T-cell (primary cell): ENCODE results near the gene TNFRSF1B. TPM values are rescaled to one million over a fixed set of nuclear protein-coding genes. Genes with fewer than 3 reads are reported as not detected.
"Not testable (repeated sequence)": the region's sequence is repeated elsewhere in the genome, so short reads cannot be mapped to it uniquely, and the experiment has no call there.

ENCODE experiments used
- ATAC-seq, 4 experiments: fragments of 200-7000 bp in 3 of 4; fragments of 150-1000 bp in 1 of 4; cut with Tn5 transposase; replicated peaks in 1 of 4; 1 replicate in 3 of 4; 2 replicates in 1 of 4; pipeline ENCODE4 v1.10.0; 2021; ENCODE audit warnings: moderate library complexity in 3 of 4, mild to moderate bottlenecking in 2 of 4, moderate number of reproducible peaks in 1 of 4
- CTCF ChIA-PET, 2 donors: fragments of 300-600 bp; sonication (Branson Sonifier 250); formaldehyde crosslinking; loops; one replicate each; lab custom pipeline; 2022; ENCODE audit warnings: antibody characterized with exemption in 2 of 2; lab: Charles Lee
- POLR2A ChIA-PET, 2 donors: fragments of 300-600 bp; sonication (Branson Sonifier 250); formaldehyde crosslinking; loops; one replicate each; lab custom pipeline; 2022; ENCODE audit warnings: antibody characterized with exemption in 2 of 2; lab: Charles Lee
- DNase-seq, 35 experiments: peaks; one replicate each; pipeline versions ENCODE4 v3.0.0 to v3.0.0-alpha.2; 2013 to 2023
- H3K27ac ChIP-seq: one replicate; pipeline ENCODE4 v1.5.1; 2013; ENCODE audit warnings: low read length
- H3K27me3 ChIP-seq, 2 experiments: replicated peaks in 1 of 2; 1 replicate in 1 of 2; 2 replicates in 1 of 2; pipeline versions ENCODE4 v1.6.1 to v1.7.0; 2013; ENCODE audit warnings: low read length in 1 of 2, mixed read lengths in 1 of 2; ENCODE audit not compliant: control insufficient read depth in 2 of 2, insufficient read depth in 2 of 2; ENCODE audit errors: extremely low read depth in 1 of 2
- H3K36me3 ChIP-seq, 2 donors: 1 replicate in 1 of 2; 2 replicates in 1 of 2; pipeline versions ENCODE4 v1.6.1 to v1.7.0; 2013; ENCODE audit warnings: low read length in 1 of 2; ENCODE audit not compliant: control insufficient read depth in 2 of 2, insufficient read depth in 1 of 2; ENCODE audit errors: extremely low read depth in 1 of 2
- H3K4me1 ChIP-seq, 2 experiments: 1 replicate in 1 of 2; 2 replicates in 1 of 2; pipeline versions ENCODE4 v1.6.1 to v1.7.0; 2013; ENCODE audit warnings: low read length in 2 of 2, mixed read lengths in 1 of 2; ENCODE audit not compliant: insufficient read depth in 2 of 2, control insufficient read depth in 1 of 2; ENCODE audit errors: extremely low read depth in 1 of 2
- H3K4me3 ChIP-seq, 2 donors: 1 replicate in 1 of 2; 2 replicates in 1 of 2; pipeline versions ENCODE4 v1.5.1 to v1.7.0; 2013; ENCODE audit warnings: mild to moderate bottlenecking in 2 of 2, low read length in 1 of 2, moderate library complexity in 1 of 2; ENCODE audit not compliant: control insufficient read depth in 1 of 2; ENCODE audit errors: extremely low read depth in 1 of 2
- H3K9me3 ChIP-seq: 2 replicates; pipeline ENCODE4 v1.7.0; 2013
- H3K27ac Mint-ChIP-seq, 2 donors: one replicate each; pipeline ENCODE4 v1.8.0; 2020 to 2021; ENCODE audit warnings: mild to moderate bottlenecking in 2 of 2, mixed read lengths in 2 of 2
- H3K27me3 Mint-ChIP-seq, 2 donors: one replicate each; pipeline ENCODE4 v1.8.0; 2021 to 2022; ENCODE audit warnings: mixed read lengths in 2 of 2
- H3K36me3 Mint-ChIP-seq: one replicate; pipeline ENCODE4 v1.8.0; 2021; ENCODE audit warnings: mixed read lengths
- H3K4me1 Mint-ChIP-seq, 3 donors: one replicate each; pipeline ENCODE4 v1.8.0; 2020 to 2022; ENCODE audit warnings: mixed read lengths in 3 of 3, mild to moderate bottlenecking in 1 of 3
- H3K4me3 Mint-ChIP-seq, 3 donors: one replicate each; pipeline ENCODE4 v1.8.0; 2020 to 2022; ENCODE audit warnings: mild to moderate bottlenecking in 3 of 3, mixed read lengths in 3 of 3, moderate library complexity in 3 of 3
- H3K9me3 Mint-ChIP-seq, 3 donors: one replicate each; pipeline ENCODE4 v1.8.0; 2020 to 2022; ENCODE audit warnings: mixed read lengths in 3 of 3
- WGBS: methylation state at CpG from one replicate; pipeline ENCODE4 v1.1.5; 2013; ENCODE audit warnings: missing lambda C conversion rate; ENCODE audit not compliant: insufficient coverage; 5-methylcytosine and 5-hydroxymethylcytosine counted together
- total RNA-seq, 35 experiments: library from RNA in 6 of 35; stranded (reverse) in 6 of 35; fragments of 120-200 nt in 1 of 35; gene quantifications; one replicate each; pipeline versions ENCODE4 v1.2.1 to v1.2.4 and lab custom pipeline; 2013 to 2026

Gene TNFRSF1B
- total RNA-seq, 5 donors from 2014 or later (not counting 1 experiment from before 2014, with no cell fraction given), result 55.0 to 130 (median 99.6) TPM

DNA sequence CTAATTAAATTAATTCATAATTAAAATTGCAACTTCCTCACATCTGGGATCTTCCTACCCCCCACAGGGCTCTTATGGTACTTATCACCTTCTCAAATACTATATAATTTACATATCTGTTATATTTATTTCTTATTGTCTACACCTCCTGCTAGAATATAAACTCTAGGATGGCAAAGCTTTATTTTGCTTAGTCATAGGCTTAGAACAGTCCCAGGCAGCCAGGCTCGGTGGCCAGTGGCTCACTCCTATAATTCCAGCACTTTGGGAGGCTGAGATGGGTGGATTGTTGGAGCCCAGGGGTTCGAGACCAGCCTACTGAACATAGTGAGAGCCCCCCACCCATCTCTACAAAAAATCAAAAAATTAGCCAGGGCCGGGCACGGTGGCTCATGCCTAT, 53.0 kb downstream of the TNFRSF1B start:
- Histone ChIP-seq H3K27me3 (peaks cover 0 to 9% of the 10 kb centered on the region in 2 experiments), H3K4me1 (no peaks in the 10 kb centered on the region), H3K36me3 (no peaks in the 10 kb centered on the region), H3K4me3 (no peak overlapping the region), H3K27ac (no peak overlapping the region), H3K9me3 (no peaks in the 10 kb centered on the region)
- ATAC-seq, result no peak
- ChIA-PET CTCF (no interaction called here), POLR2A (interaction anchor here in 1 of 2 donors (0.6 kb wide), 1 partner anchor 546 kb away, joined by 3 read pairs; no protein-coding TSS in a partner anchor)
- WGBS, result 93% methylated on average over 2 of the region's 4 CpGs
- H3K27ac Mint-ChIP-seq, result no peak overlapping the region
- H3K36me3 Mint-ChIP-seq, result peaks cover 3% of the 10 kb centered on the region
- peaks cover 0 to 4% (median 0%) of the 10 kb centered on the region in 3 donors for H3K9me3 Mint-ChIP-seq
- no peak overlapping the region for H3K4me3 Mint-ChIP-seq
- no peaks in the 10 kb centered on the region for H3K4me1 Mint-ChIP-seq
- no peaks in the 10 kb centered on the region for H3K27me3 Mint-ChIP-seq
- DNase-seq, result no peak

DNA sequence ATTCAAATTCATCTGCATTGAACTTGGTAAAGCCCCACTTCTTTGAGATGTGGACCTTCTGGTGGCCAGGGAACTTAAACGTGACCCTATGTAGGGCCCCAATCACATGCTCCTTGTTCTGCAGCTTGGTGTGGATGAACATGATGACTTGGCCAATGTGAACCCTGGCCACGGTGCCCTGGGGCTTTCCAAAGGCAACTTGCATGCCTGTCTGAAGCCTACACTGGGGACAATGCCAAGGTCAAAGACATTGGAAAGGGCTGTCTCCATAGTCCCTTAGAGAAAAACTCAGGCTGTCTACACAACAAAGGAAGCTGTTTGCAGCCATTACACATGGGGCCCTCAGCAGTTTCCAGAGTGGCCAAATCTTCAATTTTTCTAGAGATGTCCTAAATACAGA, 54.1 kb downstream of the TNFRSF1B start:
- 100% methylated on average over 1 of the region's 2 CpGs for WGBS
- Histone ChIP-seq H3K9me3 (no peaks in the 10 kb centered on the region), H3K36me3 (no peaks in the 10 kb centered on the region), H3K4me3 (no peak overlapping the region), H3K27me3 (peaks cover 0 to 7% of the 10 kb centered on the region in 2 experiments), H3K27ac (no peak overlapping the region), H3K4me1 (no peaks in the 10 kb centered on the region)
- DNase-seq (no peak), ATAC-seq (no peak)
- POLR2A ChIA-PET, result no interaction called here
- Mint-ChIP-seq H3K27me3 (no peaks in the 10 kb centered on the region), H3K36me3 (peaks cover 3% of the 10 kb centered on the region), H3K4me3 (no peak overlapping the region), H3K9me3 (peaks cover 0 to 4% (median 0%) of the 10 kb centered on the region in 3 donors), H3K4me1 (no peaks in the 10 kb centered on the region), H3K27ac (no peak overlapping the region)
- CTCF ChIA-PET, result no interaction called here

- H3K4me1 Mint-ChIP-seq, H3K9me3 Mint-ChIP-seq, DNase-seq, H3K27ac ChIP-seq, H3K36me3 ChIP-seq, H3K27ac Mint-ChIP-seq, H3K4me3 ChIP-seq, H3K36me3 Mint-ChIP-seq, H3K27me3 ChIP-seq, H3K4me1 ChIP-seq, H3K27me3 Mint-ChIP-seq, POLR2A ChIA-PET, H3K9me3 ChIP-seq, ATAC-seq, H3K4me3 Mint-ChIP-seq: not testable (repeated sequence)
- CTCF ChIA-PET, result interaction anchor here in 1 of 2 donors (0.7 kb wide), 1 partner anchor 54 kb away, joined by 3 read pairs; no protein-coding TSS in a partner anchor
- WGBS, result no CpG with 5 or more reads among the region's 1 CpG
These were observed 55.9 kb downstream of the TNFRSF1B start for GRCh38 chr1:12222700-12223099.

GRCh38 chr1:12224092-12224491, 57.3 kb downstream of the TNFRSF1B start:
- CTCF ChIA-PET, H3K36me3 Mint-ChIP-seq, H3K27me3 ChIP-seq, POLR2A ChIA-PET, H3K4me1 Mint-ChIP-seq, H3K36me3 ChIP-seq, H3K9me3 ChIP-seq, H3K27me3 Mint-ChIP-seq, H3K9me3 Mint-ChIP-seq, H3K4me3 ChIP-seq, H3K4me3 Mint-ChIP-seq, ATAC-seq, DNase-seq, H3K27ac Mint-ChIP-seq, H3K27ac ChIP-seq, H3K4me1 ChIP-seq: not testable (repeated sequence)
- WGBS, result no CpG with 5 or more reads among the region's 6 CpGs

- no peaks in the 10 kb centered on the region for H3K27me3 Mint-ChIP-seq
- H3K9me3 Mint-ChIP-seq, result no peaks in the 10 kb centered on the region
- H3K27ac Mint-ChIP-seq, result peak overlapping the region in 1 of 2 donors; percentile 73
These were observed 62.2 kb downstream of the TNFRSF1B start for GRCh38 chr1:12228979-12229378.

GRCh38 chr1:12229386-12229834, 62.6 kb downstream of the TNFRSF1B start:
- Mint-ChIP-seq H3K36me3 (no peaks in the 10 kb centered on the region), H3K9me3 (no peaks in the 10 kb centered on the region), H3K27ac (peak overlapping the region; percentile 55 to 73), H3K4me1 (peaks cover 12 to 25% (median 24%) of the 10 kb centered on the region in 3 donors), H3K27me3 (no peaks in the 10 kb centered on the region), H3K4me3 (peak overlapping the region; percentile 68 to 77 (median 75))
- H3K9me3 ChIP-seq, result no peaks in the 10 kb centered on the region
- ATAC-seq (peak in 1 of 4 experiments; percentile 21), DNase-seq (no peak)
- ChIA-PET POLR2A (no interaction called here), CTCF (interaction anchor here in 1 of 2 donors (0.8 to 0.9 kb wide), 2 partner anchors 46 to 249 kb away, joined by 4 read pairs; partner anchors contain the start of gene MFN2)
- 57% methylated on average over 7 of the region's 13 CpGs for WGBS
- H3K27me3 ChIP-seq, result no peaks in the 10 kb centered on the region
- H3K4me3 ChIP-seq, result peak overlapping the region in 1 of 2 donors; percentile 90
- peaks cover 5 to 22% of the 10 kb centered on the region in 2 experiments for H3K4me1 ChIP-seq
- no peak overlapping the region for H3K27ac ChIP-seq
- H3K36me3 ChIP-seq, result peaks cover 0 to 2% of the 10 kb centered on the region in 2 donors

More at GRCh38 chr1:12228979-12229378, 62.2 kb downstream of the TNFRSF1B start:
- ATAC-seq (no peak), DNase-seq (no peak)
- H3K4me1 ChIP-seq, result peaks cover 5 to 22% of the 10 kb centered on the region in 2 experiments
- ChIA-PET CTCF (interaction anchor here in 1 of 2 donors (0.8 to 0.9 kb wide), 2 partner anchors 46 to 249 kb away, joined by 4 read pairs; partner anchors contain the start of gene MFN2), POLR2A (no interaction called here)
- H3K27me3 ChIP-seq, result no peaks in the 10 kb centered on the region
- peak overlapping the region; percentile 68 to 77 (median 75) for H3K4me3 Mint-ChIP-seq
- no peaks in the 10 kb centered on the region for H3K9me3 ChIP-seq
- peaks cover 12 to 21% (median 21%) of the 10 kb centered on the region in 3 donors for H3K4me1 Mint-ChIP-seq
- H3K36me3 ChIP-seq, result peaks cover 0 to 2% of the 10 kb centered on the region in 2 donors
- H3K27ac ChIP-seq, result no peak overlapping the region
- no peaks in the 10 kb centered on the region for H3K36me3 Mint-ChIP-seq
- H3K4me3 ChIP-seq, result no peak overlapping the region
- 81% methylated on average over 3 of the region's 7 CpGs for WGBS
